ENCODE results near the gene PTPRD. TPM values are rescaled to one million over a fixed set of nuclear protein-coding genes. Genes with fewer than 3 reads are reported as not detected.

PTPRD gene
- total RNA-seq, 1 experiment from 2014 or later, result not detected

GRCh38 chr9:9917400-9917799 lies 695.4 kb downstream of the PTPRD start:
- Mint-ChIP-seq H3K4me3 (ENCODE audit: unreplicated experiment) (no peak overlapping the region), H3K36me3 (ENCODE audit: insufficient read depth, unreplicated experiment) (no peaks in the 10 kb centered on the region), H3K4me1 (ENCODE audit: insufficient read depth, unreplicated experiment) (no peaks in the 10 kb centered on the region), H3K9me3 (ENCODE audit: unreplicated experiment) (no peaks in the 10 kb centered on the region), H3K27me3 (ENCODE audit: insufficient read depth, unreplicated experiment) (peaks cover 75% of the 10 kb centered on the region), H3K27ac (ENCODE audit: low read depth, unreplicated experiment) (no peak overlapping the region)
- intact Hi-C loops (cut with micrococcal nuclease), result no loop called here
- no peak for DNase-seq (ENCODE audit: unreplicated experiment)
- TF ChIP-seq, protein P1, sequence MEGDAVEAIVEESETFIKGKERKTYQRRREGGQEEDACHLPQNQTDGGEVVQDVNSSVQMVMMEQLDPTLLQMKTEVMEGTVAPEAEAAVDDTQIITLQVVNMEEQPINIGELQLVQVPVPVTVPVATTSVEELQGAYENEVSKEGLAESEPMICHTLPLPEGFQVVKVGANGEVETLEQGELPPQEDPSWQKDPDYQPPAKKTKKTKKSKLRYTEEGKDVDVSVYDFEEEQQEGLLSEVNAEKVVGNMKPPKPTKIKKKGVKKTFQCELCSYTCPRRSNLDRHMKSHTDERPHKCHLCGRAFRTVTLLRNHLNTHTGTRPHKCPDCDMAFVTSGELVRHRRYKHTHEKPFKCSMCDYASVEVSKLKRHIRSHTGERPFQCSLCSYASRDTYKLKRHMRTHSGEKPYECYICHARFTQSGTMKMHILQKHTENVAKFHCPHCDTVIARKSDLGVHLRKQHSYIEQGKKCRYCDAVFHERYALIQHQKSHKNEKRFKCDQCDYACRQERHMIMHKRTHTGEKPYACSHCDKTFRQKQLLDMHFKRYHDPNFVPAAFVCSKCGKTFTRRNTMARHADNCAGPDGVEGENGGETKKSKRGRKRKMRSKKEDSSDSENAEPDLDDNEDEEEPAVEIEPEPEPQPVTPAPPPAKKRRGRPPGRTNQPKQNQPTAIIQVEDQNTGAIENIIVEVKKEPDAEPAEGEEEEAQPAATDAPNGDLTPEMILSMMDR (IDR thresholded peaks at IDR 0.05; ENCODE audit: unreplicated experiment), result no peak
- BruUV-seq (replicated peaks), result no TSS peak
- ChIA-PET CTCF (no interaction called here), POLR2A (no interaction called here)

DNA sequence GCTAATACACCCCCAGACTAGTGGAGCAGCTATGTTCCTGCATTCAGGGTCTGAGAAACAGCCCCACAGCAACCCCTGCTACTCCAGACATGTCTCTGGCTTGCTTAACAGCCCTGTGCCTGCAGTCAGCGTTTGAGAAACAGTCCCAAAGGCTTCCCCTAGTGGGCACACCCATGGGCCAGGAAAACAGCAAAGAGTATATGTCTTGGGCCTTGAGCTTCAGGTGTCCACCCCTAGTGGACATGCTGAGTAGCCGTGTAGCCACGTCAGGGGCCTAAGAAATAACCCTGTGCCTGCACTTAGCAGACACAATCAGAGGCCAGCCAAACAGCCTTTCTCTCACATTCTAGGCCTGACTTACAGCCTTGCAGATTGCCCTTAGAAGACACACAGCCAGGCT lies 698.6 kb downstream of the PTPRD start:
- CTCF ChIA-PET, result interaction anchor here (0.6 to 1.2 kb wide), 3 partner anchors 18 to 308 kb away, joined by 3 to 4 read pairs (median 4); no protein-coding TSS in a partner anchor
- Mint-ChIP-seq H3K9me3 (ENCODE audit: unreplicated experiment) (no peaks in the 10 kb centered on the region), H3K27me3 (ENCODE audit: insufficient read depth, unreplicated experiment) (peaks cover 60% of the 10 kb centered on the region), H3K4me1 (ENCODE audit: insufficient read depth, unreplicated experiment) (no peaks in the 10 kb centered on the region), H3K4me3 (ENCODE audit: unreplicated experiment) (no peak overlapping the region), H3K36me3 (ENCODE audit: insufficient read depth, unreplicated experiment) (no peaks in the 10 kb centered on the region), H3K27ac (ENCODE audit: low read depth, unreplicated experiment) (no peak overlapping the region)
- TF ChIP-seq, protein P1 (IDR thresholded peaks at IDR 0.05; ENCODE audit: unreplicated experiment), result no peak
- POLR2A ChIA-PET, result no interaction called here
- no TSS peak for BruUV-seq (replicated peaks)
- peak; percentile 9 for DNase-seq (ENCODE audit: unreplicated experiment)
- intact Hi-C loops (cut with micrococcal nuclease), result no loop called here

GRCh38 chr9:9913276-9913832 lies 699.4 kb downstream of the PTPRD start:
- ChIA-PET POLR2A (no interaction called here), CTCF (interaction anchor here (0.8 to 1.6 kb wide), 4 partner anchors 17 to 307 kb away, joined by 3 to 6 read pairs (median 4); no protein-coding TSS in a partner anchor)
- TF ChIP-seq, protein P1 (IDR thresholded peaks at IDR 0.05; ENCODE audit: unreplicated experiment), result no peak
- intact Hi-C loops (cut with micrococcal nuclease), result loop anchor here (2.0 kb wide), 1 partner anchor 307 kb away; no protein-coding TSS in a partner anchor
- no TSS peak for BruUV-seq (replicated peaks)
- Mint-ChIP-seq H3K9me3 (ENCODE audit: unreplicated experiment) (no peaks in the 10 kb centered on the region), H3K27ac (ENCODE audit: low read depth, unreplicated experiment) (no peak overlapping the region), H3K4me3 (ENCODE audit: unreplicated experiment) (no peak overlapping the region), H3K27me3 (ENCODE audit: insufficient read depth, unreplicated experiment) (peaks cover 55% of the 10 kb centered on the region), H3K36me3 (ENCODE audit: insufficient read depth, unreplicated experiment) (no peaks in the 10 kb centered on the region), H3K4me1 (ENCODE audit: insufficient read depth, unreplicated experiment) (no peaks in the 10 kb centered on the region)
- no peak for DNase-seq (ENCODE audit: unreplicated experiment)

GRCh38 chr9:9912459-9912858 lies 700.3 kb downstream of the PTPRD start:
- DNase-seq (ENCODE audit: unreplicated experiment), result peak; percentile 27
- BruUV-seq (replicated peaks), result no TSS peak
- Mint-ChIP-seq H3K9me3 (ENCODE audit: unreplicated experiment) (no peaks in the 10 kb centered on the region), H3K36me3 (ENCODE audit: insufficient read depth, unreplicated experiment) (no peaks in the 10 kb centered on the region), H3K27me3 (ENCODE audit: insufficient read depth, unreplicated experiment) (peaks cover 55% of the 10 kb centered on the region), H3K4me3 (ENCODE audit: unreplicated experiment) (no peak overlapping the region), H3K27ac (ENCODE audit: low read depth, unreplicated experiment) (no peak overlapping the region), H3K4me1 (ENCODE audit: insufficient read depth, unreplicated experiment) (no peaks in the 10 kb centered on the region)
- TF ChIP-seq, protein P1 (IDR thresholded peaks at IDR 0.05; ENCODE audit: unreplicated experiment), result peak; percentile 45
- intact Hi-C loops (cut with micrococcal nuclease), result loop anchor here (2.0 kb wide), 1 partner anchor 306 kb away; no protein-coding TSS in a partner anchor
- CTCF ChIA-PET, result interaction anchor here (0.7 to 1.6 kb wide), 6 partner anchors 9 to 305 kb away, joined by 3 to 6 read pairs (median 4); no protein-coding TSS in a partner anchor
- POLR2A ChIA-PET, result no interaction called here
